GM12865 (cell line): ENCODE results near the gene FKBP7.

ENCODE experiments used
- DNase-seq: peaks from one replicate; pipeline ENCODE4 v3.0.0; 2010; ENCODE audit warnings: low read depth
- H3K4me3 ChIP-seq: 2 replicates; pipeline ENCODE4 v1.5.1; 2011; ENCODE audit warnings: mild to moderate bottlenecking, low read depth, low read length, control low read depth
- TF ChIP-seq, protein P1 (sequence below): IDR thresholded peaks from 2 replicates; pipeline ENCODE4 v1.5.1; 2011; ENCODE audit warnings: low read length, control low read depth, low read depth, inconsistent platforms; ENCODE audit not compliant: insufficient read depth; ENCODE audit errors: missing control alignments

The FKBP7 gene

DNA sequence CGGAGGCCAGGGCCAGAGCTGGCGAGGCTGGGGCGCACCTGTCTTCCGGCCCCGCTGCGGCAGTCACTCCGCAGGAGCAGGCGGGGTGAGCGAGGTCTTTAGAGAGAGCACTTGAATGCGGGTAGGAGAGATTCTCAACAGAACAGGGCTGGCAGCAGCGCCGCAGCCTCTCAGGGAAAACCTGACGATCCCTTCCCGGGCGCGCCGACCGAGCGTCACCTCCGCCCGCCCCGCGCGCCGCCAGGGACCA, 28.0 kb downstream of the FKBP7 start:
- peak overlapping the region; percentile 72 for H3K4me3 ChIP-seq
- DNase-seq = peak; percentile 85
- TF ChIP-seq, protein P1, sequence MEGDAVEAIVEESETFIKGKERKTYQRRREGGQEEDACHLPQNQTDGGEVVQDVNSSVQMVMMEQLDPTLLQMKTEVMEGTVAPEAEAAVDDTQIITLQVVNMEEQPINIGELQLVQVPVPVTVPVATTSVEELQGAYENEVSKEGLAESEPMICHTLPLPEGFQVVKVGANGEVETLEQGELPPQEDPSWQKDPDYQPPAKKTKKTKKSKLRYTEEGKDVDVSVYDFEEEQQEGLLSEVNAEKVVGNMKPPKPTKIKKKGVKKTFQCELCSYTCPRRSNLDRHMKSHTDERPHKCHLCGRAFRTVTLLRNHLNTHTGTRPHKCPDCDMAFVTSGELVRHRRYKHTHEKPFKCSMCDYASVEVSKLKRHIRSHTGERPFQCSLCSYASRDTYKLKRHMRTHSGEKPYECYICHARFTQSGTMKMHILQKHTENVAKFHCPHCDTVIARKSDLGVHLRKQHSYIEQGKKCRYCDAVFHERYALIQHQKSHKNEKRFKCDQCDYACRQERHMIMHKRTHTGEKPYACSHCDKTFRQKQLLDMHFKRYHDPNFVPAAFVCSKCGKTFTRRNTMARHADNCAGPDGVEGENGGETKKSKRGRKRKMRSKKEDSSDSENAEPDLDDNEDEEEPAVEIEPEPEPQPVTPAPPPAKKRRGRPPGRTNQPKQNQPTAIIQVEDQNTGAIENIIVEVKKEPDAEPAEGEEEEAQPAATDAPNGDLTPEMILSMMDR = no peak

DNA sequence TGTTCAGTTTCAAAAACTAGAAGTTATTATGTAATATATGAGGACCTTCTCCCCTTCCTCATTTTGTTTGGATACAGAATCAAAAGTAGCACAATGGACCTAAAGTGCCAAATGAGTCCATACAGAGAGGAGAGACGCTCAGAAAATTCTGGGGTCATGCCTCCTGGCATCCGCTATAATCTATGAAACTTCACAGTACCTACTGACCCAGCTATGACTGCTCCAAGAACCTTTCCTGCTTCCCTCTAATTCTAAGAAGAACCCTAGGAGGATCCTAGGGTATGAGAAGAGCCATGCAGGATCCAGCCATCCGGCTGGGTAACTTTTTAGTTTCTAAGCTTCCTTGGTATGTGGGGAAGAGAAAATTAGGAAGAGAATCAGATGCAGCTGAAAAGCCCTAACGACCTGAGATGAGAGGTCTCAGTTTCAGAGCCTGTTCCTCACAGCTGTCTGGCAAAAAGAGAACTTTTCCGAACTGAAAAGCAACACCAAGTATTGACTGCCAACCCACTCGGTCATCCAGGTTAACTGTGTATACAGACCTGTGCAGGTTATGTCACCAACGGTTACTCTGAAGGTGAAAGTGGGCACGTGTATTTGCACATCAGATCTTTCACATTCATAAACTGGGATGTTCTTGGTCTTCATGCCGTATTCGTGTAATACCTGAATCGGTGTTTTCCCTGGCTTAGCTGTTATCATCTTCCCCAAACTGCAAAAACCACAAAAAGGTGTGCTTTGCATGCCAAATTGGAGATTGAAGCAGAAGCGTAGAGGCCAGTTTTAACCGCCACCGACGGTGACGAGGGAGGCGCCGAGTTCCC, 28.5 kb downstream of the FKBP7 start:
- TF ChIP-seq, protein P1 = no peak
- peak overlapping the region; percentile 72 for H3K4me3 ChIP-seq
- peak; percentile 17 for DNase-seq

DNA sequence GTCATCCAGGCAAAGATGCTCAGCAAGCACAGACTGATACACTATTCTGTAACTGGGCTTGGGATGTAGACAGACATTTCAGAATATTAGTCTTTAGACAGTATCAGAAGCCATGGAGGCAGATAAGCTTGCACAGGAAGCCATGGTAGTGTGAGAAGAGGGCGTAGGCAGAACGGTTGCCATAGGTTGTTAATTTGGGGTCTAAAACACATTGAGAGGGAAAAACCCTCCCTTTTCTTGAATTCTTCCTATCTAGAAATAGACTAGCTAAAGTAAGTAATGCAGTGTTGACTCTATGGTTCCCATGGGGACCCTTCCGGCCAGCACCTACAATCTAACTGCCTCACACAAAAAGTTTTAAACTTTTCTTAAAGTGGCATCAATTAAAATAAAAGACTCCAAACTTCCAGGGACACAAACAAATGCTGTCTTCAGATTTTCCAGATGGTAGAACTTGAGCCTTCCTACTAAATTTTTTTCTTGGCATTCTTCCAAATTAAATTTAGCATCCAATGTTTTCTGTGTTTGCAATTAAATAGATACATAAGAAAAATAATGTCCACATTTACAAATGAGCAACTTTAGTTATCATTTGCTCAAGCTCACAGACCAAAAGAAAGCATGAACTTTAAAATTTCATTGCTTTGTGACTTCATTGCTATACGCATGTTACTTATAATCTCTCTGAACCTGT, 29.3 kb downstream of the FKBP7 start:
- peak; percentile 54 for DNase-seq
- TF ChIP-seq, protein P1 = no peak
- peak overlapping the region; percentile 72 for H3K4me3 ChIP-seq

DNA sequence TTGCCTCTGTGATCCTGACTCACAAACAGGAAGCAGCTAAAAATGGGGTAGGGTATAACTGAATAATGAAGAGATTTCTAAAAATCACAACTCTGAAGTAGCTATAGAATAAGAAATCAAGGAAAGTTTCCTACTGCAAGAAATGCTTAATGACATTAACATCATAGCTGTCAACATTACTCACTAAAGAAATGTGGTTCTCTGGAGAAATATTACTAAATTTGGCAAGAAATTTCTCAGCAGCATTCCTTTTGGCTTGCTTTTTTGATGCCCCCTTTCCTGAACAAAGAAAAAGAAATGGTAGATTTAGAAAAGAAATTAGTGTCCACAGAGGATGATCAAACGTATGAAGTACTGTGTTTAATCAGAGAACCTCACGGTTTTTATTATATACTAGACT, 37.0 kb downstream of the FKBP7 start:
- TF ChIP-seq, protein P1 = no peak
- no peak overlapping the region for H3K4me3 ChIP-seq
- no peak for DNase-seq

DNA sequence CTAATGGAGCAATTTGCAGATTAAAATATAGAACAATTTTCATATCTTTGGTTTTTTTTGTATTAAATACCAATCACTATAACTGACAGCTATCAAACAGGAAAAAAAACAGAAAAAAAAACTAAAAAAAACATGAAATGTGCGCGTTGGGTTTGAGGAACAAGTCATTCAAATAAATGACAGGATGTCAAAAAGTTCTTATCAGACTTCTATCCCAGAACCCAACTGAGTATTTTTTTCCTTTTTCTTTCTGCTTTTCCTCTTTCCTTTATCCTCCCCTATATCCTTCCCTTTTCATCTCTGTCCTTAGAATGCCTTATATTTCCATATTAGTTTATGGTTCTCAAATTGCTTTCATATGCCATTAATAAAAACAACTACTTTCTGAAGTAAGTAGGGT, 41.7 kb downstream of the FKBP7 start:
- no peak overlapping the region for H3K4me3 ChIP-seq
- DNase-seq = no peak
- TF ChIP-seq, protein P1 = no peak

DNA sequence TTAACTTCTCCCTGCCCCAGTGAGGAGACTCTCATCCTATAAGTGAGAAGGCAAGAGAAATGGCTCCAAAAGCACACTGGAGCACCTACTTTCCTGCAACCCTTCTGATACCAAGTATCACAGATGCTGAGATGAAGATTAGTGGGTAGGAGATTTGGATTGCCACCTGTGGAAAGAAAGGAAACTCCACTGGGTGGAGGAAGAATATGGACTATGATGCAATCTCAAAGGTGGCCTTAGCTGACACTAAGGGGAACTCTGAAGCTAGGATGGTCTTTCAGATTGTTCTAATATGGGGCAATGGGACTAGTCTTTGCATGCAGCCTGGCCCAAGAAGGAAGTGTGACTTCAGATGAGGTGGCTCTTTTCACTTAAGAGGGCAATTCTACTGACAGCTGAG, 49.1 kb downstream of the FKBP7 start:
- no peak for DNase-seq
- H3K4me3 ChIP-seq = no peak overlapping the region
- TF ChIP-seq, protein P1 = no peak
